COLO668 (cell line): ENCODE measurements around the gene SPEF2.
"Not testable (repeated sequence)": the region's sequence is repeated elsewhere in the genome, so short reads cannot be mapped to it uniquely, and the experiment has no call there.

ENCODE experiments used
- DNase-seq: peaks from one replicate; lab custom pipeline; 2025; ENCODE audit not compliant: unreplicated experiment; lab: John Stamatoyannopoulos, UW

The SPEF2 gene

DNA sequence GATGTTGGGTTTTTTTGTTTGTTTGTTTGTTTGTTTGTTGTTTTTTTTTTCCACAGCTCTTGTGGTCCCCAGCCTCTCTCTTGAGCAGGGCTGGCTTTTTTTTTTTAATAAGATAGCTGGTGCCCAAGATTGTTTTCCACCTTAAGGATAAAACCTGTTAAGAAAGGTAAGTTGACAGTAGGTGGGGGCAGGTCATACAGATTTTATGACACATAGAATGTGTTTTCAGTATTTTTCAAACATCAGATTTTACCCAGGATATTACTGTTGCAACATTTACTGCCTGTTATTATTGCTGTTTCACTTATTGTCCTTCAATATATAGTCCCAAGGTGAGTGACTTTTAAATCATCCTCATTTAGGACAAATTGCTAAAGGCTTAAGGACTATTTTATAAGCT, 235.1 kb downstream of the SPEF2 start:
- DNase-seq, result no peak

DNA sequence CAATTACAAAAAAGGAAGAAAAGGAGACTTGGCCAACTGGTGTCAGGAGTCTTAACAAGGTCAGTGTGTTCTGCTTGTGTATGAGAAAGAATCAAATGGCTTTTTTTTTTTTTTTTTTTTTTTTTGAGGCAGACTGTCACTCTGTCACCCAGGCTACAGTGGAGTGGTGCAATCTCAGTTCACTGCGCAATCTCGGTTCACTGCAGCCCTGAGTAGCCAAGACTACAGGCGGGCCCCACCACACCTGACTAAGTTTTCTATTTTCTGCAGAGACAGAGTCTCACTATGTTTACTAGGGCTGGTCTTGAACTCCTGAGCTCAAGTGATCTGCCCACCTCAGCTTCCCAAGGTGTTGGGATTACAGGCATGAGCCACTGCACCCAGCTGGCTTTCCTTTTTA, 236.0 kb downstream of the SPEF2 start:
- DNase-seq, result no peak

DNA sequence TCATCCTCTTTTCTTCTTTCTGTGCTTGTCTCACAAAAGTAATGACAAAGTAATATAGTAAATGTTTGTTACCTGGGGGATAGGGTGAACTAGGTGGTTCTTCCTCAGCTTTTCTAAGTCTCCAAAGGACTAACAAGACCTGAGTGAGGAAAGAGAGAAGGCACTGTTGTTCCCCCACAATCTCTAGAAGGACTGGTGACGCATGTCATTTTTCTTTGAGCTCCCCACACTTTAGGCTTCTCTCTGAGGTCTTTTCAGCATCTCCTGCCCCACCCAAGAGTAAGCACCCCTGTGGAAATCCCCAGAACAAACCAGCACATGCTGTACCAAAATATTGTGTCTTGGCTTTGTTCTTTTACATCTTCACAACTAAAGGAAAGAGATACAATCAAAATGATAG, 236.6 kb downstream of the SPEF2 start:
- DNase-seq, result no peak

DNA sequence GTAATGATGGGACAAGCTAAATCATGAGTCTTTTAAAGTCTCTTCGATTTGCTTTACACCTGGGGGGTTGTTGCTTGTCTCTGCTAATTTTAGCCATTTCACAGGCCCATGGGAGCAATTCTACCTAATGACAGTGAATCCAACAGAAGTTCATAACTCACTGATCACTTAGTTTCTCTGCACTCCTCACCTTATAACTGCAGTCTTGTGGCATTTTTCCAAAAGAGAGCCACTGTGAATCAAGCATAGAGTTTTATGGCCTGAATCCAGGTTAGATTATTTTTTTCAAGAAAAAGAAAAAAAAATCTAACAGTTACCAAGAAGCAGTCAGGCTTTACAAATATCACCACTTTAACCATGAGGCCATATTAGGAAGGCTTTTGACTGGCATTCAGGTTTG, 237.5 kb downstream of the SPEF2 start:
- DNase-seq, result no peak

DNA sequence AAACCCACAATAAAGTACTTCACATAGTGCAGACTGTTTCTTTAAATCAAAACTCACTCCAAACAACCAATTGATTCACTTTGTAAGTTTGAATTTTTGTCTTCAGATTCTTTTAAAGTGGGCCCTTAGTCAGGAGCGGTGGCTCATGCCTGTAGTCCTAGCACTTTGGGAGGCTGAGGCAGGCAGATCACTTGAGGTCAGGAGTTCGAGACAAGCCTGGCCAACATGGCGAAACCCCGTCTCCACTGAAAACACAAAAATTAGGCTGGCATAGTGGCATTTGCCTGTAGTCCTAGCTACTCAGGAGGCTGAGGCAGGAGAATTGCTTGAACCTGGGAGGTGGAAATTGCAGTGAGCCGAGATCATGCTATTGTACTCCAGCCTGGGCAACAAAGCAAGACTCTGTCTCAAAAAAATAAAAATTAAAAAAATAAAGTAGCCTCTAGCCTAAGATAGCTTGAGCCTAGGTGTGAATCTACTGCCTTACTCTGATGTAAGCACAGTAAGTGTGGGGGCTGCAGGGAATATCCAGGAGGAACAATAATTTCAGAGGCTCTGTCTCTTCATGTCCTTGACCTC, 238.6 kb downstream of the SPEF2 start:
- not testable (repeated sequence) for DNase-seq

DNA sequence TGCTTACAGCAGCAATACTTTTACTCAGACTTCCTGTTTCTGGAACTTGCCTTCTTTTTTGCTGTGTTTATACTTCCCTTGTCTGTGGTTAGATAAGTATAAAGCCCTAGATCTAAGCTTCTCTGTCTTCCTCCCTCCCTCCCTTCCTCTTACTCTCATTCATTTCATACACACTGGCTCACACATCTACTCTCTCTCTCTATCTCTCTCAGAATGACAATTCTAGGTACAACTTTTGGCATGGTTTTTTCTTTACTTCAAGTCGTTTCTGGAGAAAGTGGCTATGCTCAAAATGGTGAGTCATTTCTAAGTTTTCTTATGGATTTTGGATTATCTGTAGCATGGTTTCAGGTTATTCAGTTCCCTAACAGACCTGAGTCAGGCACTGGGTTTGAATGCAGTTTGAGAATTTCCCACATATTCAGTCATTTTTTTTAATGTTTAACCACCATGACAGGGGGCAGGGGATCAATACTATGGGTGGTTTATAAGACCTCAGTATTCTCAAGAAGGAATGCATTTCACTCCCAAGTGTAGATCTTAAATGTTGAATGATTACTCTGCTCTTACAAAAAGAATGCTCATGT, 239.2 kb downstream of the SPEF2 start, which contains the start of gene IL7R:
Gene IL7R, plus strand, starts transcription at position 127 of the 587 bp plus-strand sequence. Its CDS starts 87 bp downstream, at position 214.
- no peak for DNase-seq

DNA sequence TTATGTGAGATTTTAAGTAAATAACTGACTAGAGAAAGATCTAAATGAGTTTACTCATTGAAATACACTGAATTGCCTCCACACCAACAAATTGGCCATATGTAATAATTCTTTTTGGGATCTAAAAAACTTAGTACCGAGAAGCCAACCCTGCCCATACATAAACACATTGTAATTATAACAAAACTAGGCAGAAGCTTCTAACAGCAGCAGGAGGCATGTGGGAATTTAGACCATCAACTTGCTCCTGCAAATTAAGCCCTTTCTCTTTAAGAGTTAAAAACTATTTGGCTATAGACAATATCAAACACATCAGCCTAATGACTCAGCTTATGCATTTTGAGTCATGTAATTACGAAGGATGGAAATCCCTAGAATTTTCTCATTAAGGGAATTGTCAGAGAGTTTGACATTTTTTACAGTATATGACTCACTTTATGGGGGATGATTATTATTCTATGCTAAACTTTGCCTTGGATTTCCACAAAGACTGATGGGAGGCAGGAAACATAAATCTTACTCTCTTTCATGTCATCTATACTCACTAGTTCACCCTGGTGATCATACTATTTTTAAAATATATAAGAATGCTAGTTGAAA, 240.0 kb downstream of the SPEF2 start:
- no peak for DNase-seq

DNA sequence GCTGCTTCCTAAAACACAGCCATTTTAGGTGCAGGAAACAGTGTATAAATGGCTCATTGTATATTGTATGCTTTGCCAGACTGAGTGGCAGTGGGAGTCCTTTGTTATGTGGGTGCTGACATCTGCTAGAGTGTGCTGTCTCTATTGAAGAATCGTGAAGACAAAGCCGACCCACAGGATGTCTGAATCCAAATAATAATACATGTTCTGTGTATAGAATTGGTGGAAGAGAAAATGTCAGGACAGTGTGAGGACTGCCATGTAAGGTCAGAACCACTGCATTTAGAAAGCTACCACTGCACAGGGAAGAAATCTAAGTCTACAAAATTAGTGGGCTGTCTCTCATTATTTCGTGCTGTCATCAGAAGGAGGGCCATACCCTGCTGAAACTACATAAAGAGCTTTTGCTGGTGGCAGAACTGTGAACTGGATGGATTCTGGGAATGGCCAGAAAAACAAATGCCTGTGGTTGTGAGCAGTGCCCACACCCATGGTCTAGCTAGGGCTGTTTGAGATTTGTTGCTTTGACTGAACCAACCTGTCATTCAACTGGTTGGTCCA, 241.5 kb downstream of the SPEF2 start:
- no peak for DNase-seq

DNA sequence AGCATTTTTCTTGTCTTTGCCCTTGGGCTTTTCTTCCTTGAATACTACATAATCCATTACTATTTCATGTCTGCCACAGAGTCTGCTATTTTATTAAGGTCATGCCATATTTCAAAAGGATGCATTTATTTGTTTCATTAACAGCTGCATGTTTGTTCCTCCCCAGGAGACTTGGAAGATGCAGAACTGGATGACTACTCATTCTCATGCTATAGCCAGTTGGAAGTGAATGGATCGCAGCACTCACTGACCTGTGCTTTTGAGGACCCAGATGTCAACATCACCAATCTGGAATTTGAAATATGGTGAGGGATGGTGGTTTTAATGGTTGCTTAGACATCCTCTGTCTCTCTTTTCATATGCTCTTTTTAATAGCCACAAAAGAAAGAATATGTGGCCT, 243.0 kb downstream of the SPEF2 start:
- DNase-seq, result no peak

DNA sequence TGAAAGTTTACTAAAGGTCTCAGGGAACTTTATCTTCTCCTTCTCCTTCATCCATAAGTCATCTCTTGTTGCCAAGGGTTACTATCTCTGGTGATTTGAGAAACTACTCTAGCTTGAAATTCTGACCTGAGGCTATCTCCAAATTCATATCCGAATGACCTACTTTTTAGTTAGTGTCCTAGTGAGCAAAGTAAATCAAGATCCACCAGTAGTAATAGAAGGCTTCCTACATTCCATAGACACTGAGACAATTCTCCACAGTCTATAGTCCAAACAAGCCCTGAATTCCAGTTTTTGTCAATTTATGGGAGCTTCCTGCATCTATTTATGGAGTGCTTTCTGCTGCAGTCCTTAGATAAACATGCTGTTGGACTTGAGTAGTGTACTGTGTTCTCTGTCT, 244.1 kb downstream of the SPEF2 start:
- no peak for DNase-seq

DNA sequence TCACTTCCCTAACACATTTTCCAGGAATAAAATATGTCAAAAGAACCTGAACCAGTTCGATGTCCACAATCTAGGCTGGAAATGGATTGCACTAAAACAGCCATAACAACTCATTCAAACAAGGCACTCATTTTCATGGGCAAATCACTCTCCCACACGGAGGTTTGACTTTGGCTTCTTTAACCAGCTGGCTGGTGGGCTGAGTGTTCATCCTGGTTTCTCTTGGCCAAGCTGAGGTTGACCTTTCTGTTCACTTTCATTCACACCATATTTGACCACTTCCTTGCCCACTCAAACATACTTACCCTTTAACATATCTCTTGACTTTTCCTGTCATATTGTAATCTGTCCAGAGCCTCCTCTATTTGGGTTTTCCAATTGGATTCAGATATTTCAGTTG, 244.5 kb downstream of the SPEF2 start:
- no peak for DNase-seq

DNA sequence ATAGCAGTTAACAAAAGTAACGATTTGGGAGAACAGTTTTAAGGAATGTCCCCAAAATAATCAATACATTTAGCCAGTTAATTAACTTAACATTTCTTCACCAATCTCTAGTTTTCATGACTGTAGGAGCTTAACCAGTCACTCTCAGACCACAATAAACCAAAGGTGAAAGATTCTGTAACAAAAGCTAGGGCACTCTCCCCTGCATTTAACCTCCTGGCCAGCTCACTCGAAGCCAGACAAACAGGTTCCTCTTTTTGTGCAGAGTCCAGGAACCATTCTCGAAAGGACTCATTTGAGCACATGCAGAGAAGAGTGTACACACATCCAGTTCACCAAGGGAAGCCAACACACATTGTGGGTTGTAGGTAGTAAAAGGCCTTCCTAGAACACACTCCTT, 245.5 kb downstream of the SPEF2 start:
- no peak for DNase-seq
